Right ventricle myocardium inferior (tissue), 1 donor: ENCODE measurements around the gene NBEAL2. TPM values are rescaled to one million over a fixed set of nuclear protein-coding genes. Genes with fewer than 3 reads are reported as not detected.

Source experiments
- ATAC-seq: fragments of 200-7000 bp; cut with Tn5 transposase; one replicate; pipeline ENCODE4 v1.9.1; 2020; ENCODE audit warnings: mild to moderate bottlenecking, moderate library complexity
- DNase-seq: peaks from one replicate; pipeline ENCODE4 v3.0.0; 2021; ENCODE audit errors: missing footprints
- intact Hi-C: fragments of 100-400 bp; cut with DNase I; formaldehyde crosslinking; loops from one replicate; pipeline ENCODE4 v1.11.0; 2022
- total RNA-seq: library from RNA; stranded (reverse); fragmentation: NEBNext Ultra II Directional; extraction: Animal tissue kit (Norgen Biotek cat#: 25700); gene quantifications from one replicate; pipeline ENCODE4 v1.2.1, GENCODE V29; 2021
- donor health status: DM: no; HTN: yes; CAD: no; lungs with severe emphysema.

The NBEAL2 gene
- total RNA-seq, 1 donor from 2014 or later: 14.5 TPM

DNA sequence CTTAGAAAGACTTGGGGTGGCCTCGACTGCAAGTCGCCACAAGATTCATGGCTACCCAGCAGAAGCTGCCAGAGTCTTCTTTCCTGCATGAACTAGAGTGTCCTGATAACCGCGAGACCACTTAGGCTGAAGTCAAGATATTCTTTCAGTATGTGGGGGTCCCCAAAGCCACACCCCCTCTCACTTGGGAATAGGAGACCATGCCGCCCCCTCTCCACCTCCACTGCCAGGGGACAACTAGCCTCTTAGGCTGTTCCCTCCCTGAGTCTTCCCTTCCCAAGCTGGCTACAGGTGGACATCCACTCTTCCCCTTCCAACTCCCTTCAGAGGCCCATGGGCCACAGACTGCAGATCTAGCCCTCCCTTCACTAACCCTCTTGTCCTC lies 1.7 kb upstream of the NBEAL2 start:
- ATAC-seq (no peak), DNase-seq (peak; percentile 43)
- intact Hi-C loops: loop anchor here (2.0 kb wide), 1 partner anchor 43 kb away; no protein-coding TSS in a partner anchor

DNA sequence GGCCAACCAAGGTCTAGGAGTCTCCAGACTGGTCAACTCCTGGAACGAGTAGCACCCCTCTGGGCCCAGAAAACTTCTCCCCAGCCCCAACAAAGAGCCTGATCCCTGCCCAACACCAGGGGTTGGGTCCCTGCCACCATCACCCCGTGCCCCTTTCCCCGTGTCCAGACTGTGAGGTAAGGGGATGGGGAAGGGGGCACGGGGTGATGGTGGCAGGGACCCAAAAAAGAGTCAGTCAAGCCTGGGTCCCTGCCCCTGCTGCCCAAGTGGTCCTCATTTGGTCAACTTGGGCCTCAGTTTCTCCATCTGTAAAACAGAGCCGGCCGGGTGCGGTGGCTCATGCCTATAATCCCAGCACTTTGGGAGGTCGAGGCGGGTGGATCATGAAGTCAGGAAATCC lies 1.1 kb upstream of the NBEAL2 start:
- intact Hi-C loops: no loop called here

DNA sequence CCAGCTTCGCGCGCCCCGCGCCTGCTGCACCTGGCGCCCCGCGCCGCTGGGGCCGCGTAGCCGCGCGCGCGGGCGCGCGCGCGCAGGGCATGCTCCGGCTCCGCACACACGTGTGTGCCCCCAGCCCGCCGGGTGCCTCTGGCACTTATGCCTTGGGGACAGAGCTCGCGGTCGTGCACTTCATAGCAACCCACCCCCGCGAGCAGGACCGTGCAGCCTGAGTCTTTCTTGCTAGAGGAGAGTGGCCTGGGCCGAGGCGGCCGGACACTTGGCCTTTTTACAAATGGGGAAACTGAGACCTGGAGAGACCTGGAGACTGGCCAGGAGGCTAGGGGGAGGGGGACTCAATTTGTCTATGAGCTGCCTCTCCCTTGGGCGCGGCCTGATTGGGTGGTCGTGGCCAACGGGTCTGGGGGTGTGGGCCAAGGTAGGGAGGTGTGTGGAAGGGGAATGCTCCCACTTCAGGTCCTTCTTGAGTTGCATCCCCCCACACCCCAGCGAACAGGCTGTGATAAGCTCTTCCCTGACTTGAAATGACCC lies 562 bp downstream of the NBEAL2 start:
- intact Hi-C loops: loop anchor here (1.0 kb wide), 1 partner anchor 29 kb away; no protein-coding TSS in a partner anchor
- ATAC-seq: no peak
- DNase-seq: no peak

More for the DNA sequence above, 1.1 kb upstream of the NBEAL2 start:
- ATAC-seq: no peak
- peak; percentile 4 for DNase-seq

DNA sequence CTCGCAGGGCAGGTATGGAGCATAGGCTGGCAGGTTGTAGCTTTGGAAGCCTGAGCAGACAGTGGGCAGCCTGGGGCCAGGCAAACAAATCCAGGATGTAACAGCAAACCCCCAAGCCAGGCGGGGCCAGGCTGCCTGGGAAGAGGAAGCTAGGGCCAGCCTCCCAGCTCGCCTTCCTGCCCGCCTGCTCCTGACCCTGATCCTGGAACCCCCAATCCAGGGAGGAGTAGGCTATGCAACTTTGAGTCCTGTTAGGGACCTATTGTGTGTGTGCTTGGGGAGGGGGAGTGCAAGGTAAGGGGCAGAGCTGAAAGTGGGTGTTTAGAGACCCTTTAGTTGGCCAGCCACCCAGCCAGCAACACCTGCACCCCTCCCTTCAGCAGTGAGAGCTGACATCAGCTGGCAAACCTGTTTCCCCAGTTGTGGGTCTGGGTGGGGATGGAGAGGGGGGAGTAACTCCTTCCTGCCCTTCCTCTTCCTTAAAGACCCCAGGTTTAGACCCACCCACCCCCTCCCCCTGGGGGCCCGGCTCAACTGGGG lies 2.5 kb downstream of the NBEAL2 start:
- DNase-seq: peak; percentile 81
- intact Hi-C loops: no loop called here
- no peak for ATAC-seq

DNA sequence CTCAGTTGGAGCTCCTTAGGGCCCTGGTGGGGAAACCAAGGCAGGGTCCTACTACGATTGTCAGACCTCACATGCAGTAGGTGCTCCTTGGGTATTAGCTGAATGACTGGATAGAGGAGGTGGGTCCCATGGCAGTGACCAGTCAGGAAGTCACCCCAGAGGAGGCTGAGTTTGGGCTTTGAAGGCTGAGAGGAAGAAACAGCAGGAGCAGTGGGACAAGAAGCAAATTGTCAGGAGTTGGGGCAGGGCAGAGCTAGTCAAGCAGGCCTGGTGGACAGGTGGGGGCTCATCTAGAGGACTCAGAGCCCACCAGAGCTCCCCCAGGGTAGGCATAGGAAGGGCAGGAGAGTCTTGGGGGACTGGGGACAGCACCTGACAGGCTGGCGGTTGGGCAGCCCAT lies 3.1 kb downstream of the NBEAL2 start:
- ATAC-seq (no peak), DNase-seq (peak; percentile 3)
- intact Hi-C loops: no loop called here

DNA sequence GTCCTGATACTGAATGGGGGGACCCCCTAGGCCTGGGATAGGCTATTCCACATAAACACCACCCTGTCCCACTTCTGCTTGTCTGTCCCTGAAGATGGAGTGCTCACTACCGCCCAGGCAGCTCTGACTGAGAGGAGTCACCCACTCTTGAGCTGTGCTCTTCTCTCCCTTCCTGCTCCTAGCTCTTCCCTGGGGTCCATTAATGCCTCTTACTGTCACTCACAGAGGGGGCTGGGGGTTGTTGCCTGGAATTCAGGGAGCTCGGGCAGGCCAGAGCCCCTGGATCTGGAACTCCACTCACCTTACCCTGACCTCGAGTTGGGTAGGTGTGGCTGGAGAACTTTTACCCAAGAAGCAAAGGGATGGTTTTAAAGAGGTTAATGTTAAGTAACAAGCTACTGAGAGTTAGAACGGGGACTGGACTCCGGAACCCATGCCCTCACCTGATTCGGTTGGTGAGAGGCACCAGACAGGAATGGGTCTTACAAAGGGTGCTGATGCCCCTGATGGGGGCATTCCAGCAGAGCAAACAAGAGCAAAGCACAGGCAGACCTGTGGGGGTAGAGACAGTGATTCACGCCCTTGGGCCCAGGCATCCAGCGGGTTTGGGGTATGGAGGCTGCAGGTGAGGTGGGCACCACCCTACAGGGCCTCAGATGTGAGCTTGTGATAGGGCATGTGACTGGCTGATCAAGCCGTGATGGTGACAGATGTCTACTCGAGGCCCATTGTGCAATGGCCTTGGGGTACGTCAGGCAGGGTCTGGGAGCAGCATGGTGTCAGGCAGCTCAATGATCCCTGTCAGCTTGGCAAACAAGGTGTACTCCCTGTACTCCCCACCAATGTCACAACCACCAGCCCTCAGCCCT lies 5.4 kb downstream of the NBEAL2 start:
- ATAC-seq (no peak), DNase-seq (peak; percentile 25)
- intact Hi-C loops: no loop called here

DNA sequence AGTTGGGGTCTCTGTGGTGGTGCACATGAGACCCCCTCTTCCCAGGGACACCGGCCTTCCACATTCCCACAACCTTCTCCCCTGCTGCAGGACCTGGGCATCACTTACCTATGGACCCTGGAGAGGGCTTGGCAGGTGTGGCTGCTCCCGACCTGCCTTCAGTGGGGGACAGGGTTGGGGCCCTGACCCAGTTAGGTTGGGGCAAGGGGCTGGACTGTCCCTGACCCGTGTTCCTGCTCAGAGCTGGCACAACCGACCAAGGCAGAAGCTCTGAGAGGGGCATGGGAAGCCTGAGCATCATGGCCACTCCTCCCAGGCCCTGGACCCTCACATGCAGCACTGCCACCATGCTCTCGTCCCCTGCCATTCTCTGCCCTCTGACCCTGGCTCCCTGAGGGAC lies 6.1 kb downstream of the NBEAL2 start:
- intact Hi-C loops: no loop called here
- ATAC-seq (no peak), DNase-seq (peak; percentile 30)

DNA sequence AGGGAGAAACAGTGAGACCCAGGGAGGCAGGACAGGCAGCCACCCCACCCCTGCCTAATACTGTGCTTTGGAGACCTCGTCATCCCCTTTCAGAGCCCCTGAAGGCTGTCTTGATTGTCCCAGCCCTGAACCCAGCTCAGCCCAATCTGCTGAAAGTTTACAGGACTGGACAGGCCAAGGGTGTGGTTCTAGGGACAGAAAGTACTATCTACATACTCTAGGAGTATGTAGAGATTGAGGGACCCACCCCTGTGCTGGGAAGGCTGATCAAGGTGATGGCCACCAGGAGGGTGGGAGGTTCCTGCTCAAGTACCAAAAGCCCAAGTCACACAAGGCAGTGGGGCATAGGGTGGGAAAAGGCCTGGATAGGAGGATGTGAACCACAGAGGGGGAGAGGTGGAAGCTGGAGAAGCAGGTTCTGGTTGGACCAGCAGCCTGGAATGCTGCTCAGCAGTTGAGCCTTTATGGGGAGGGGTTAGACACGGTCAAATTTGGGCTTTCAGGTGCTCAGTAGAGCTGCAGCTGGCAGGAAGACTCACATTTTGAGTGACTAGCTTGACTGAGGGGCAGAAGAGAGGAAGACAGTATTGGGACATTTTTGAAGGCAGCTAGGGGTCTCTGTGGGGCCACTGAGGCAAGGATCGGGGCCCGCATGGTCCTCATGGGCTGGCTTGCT lies 6.7 kb downstream of the NBEAL2 start:
- ATAC-seq (no peak), DNase-seq (peak; percentile 1)
- intact Hi-C loops: no loop called here

DNA sequence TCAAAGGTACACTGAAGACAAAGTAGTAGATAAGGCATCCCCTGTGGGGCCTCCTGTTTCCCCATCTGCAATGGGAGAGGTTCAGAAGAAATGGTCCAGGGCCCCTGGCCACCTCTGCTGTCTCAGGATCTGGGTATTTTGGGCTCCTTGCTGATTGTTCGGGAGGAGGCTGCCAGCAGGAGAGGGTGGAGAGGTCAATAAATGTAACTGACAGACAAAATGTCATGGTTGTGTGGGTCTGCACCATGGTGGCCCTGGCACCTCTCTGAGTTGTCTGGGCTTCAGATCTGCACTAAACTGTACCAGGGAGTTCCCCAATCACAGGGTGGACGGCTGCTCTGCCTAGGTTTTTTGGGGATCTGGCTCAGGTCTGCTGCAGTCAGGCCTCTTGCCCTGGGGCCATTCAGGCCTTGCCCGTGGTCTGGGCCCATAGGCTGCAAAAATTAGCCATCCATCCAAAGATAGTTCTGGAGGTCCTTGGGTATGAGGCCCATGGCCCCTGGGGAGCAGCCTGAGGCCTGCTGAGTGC lies 7.4 kb downstream of the NBEAL2 start:
- intact Hi-C loops: no loop called here
- DNase-seq (peak; percentile 31), ATAC-seq (no peak)

DNA sequence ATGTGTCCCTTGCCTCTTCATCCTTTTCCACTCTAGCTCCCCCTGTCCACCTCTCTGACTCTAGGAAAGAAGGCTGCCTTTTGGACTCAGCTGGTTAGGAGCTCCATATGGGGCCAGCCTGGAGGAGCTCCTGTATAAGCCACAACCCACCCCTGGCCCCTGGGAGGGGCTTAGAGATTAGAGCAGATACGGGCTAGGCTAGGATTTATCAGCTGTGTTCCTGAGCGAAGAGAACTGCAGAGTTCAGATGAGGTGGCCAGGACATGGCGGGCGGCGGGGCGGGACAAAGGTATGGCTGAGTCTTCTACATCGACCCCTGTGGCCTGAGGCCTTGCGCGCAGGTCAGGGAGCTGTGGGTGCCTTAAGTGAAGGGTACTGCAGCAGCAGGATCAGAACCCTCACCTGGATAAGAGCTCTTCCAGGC lies 7.9 kb downstream of the NBEAL2 start:
- ATAC-seq (no peak), DNase-seq (no peak)
- intact Hi-C loops: no loop called here

DNA sequence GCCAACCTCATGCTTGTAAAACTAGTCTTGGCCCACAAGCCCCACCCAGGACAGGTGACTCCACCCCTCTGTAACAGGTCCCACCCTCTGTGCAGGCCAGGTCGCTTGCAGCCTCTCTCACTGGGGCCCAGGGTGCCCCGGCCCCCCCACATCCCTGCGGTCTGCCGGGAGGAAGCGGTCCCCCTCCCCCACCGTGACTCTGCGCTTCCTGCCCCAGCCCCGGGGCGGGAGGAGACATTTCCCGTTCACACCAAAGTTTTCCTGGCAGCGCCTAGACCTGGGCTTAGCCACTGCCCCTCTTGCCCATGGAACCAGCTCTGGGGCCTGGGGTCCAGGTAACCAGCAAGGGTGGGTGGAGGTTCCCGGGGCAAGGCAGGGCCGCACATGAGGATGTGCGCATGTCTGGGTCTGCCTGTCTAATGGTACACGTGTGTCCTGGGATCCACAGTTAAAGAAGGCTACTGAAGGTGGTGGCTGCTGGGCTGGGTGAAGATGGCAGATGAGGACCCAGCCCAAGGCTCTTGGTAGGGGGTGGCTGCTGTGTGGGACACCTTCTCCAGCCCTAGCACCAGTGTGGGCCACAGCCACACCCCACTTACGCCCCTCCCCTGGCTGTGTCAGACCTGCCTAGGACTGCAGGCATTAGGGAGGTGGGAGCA lies 8.4 kb downstream of the NBEAL2 start:
- ATAC-seq (peak; percentile 69), DNase-seq (peak; percentile 91)
- intact Hi-C loops: no loop called here

DNA sequence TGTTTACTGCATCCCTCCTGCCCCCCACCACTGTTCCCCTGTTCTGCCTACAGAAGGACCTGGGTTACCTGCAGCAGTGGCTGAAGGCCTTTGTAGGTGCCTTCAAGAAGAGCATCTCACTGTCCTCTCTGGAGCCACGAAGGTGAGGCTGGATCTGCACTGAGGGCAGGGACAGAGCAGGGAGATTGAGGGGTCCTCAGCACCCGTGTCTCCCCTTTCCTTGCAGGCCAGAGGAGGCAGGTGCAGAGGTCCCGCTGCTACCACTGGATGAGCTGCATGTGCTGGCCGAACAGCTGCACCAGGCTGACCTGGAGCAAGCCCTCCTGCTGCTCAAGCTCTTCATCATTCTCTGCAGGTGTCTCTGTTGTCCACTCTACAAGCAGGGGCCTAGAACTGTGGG lies 9.2 kb downstream of the NBEAL2 start:
- intact Hi-C loops: no loop called here
- ATAC-seq (no peak), DNase-seq (no peak)

DNA sequence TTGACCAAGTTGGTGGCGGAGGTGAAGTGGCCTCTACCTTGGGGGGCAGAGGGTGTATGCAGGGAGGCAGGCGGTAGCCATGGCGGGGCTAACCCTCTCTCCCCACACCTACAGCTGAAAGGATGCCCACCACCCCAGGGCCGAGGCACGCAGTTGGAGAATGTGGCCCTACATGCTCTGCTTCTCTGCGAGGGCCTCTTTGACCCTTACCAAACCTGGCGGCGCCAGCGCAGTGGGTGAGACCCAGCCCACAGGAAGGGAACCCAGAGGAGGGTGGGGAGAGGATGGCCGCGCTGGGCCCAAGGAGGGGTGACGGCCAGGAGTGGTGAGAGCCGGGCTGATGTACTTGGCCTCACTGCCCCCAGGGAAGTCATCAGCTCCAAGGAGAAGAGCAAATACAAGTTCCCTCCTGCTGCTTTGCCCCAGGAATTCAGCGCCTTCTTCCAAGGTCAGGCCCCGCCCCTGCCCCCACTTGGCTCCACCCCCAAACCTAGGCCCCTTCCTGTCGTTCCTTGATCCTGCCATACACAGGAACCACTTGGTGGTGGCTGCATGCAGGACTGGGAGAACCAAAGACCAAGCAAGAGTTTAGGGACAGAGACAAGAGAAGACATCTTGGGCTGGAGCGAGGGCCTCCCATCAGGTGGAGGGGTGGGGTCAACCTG lies 9.8 kb downstream of the NBEAL2 start:
- ATAC-seq (no peak), DNase-seq (no peak)
- intact Hi-C loops: no loop called here

DNA sequence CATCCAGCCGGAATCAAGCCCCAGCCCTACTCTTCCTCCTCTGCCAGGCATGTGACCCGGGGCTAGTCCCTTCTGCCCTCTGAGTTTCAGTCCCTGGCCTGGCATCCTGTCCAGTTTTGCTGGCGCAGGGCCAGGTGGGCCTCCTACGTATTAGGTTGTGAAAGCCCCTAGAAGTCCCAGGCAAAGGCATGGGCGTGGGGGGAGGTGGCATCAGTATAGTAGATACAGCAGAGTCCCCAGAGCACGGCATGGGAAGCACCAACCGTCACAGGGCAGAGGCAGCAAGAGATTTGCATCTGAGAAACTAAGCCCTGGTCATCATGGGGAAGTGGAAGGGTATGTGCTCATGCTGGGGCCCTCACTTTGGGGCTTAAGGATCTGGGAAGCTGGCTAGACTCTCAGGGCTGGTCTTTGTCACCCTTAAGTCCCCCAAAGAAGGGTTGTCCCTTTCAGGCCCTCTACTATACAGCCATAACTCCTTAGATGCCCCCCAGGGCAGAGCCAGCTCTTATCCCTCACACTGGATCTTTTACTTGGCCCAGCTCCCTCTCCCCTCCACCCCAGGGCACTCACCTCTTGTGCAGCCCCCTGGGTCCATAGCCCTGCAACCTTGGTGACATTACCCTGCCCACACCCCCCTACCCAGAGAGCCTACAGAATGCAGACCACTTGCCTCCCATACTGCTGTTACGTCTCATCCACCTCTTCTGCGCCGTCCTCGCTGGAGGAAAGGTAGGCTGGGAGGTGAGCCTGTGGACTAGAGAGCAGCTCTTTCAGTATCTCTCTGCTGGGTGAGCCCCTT lies 11.3 kb downstream of the NBEAL2 start:
- intact Hi-C loops: no loop called here

DNA sequence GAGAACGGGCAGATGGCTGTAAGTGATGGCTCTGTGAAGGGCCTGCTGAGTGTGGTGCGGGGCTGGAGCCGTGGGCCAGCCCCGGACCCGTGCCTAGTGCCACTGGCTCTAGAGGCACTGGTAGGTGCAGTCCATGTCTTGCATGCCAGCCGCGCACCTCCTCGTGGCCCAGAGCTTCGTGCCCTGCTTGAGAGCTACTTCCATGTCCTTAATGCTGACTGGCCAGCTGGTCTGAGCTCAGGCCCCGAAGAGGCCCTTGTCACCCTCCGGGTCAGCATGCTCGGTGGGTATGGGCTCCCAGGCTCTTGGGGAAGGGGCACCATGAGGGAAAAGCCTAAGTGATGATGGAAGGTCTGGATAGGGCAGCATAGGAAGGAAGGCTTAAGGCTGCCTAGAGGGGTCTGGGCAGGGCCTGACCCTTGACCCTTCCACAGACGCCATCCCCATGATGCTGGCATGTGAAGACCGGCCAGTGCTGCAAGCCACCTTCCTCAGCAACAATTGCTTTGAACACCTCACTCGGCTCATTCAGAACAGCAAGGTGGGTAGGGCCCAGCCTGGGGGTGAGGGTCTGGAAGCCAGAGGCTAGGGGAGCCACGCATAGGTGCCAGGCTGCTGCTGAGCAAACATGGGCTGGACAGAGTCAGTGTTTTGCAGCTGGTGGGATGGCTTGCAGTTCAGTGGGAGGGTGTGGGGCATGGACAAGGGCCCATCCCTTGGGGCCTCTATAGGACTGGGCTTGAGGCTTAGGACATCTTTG lies 12.1 kb downstream of the NBEAL2 start:
- ATAC-seq (no peak), DNase-seq (peak; percentile 48)
- intact Hi-C loops: no loop called here

More for the DNA sequence above, 11.3 kb downstream of the NBEAL2 start:
- ATAC-seq (no peak), DNase-seq (peak; percentile 20)

DNA sequence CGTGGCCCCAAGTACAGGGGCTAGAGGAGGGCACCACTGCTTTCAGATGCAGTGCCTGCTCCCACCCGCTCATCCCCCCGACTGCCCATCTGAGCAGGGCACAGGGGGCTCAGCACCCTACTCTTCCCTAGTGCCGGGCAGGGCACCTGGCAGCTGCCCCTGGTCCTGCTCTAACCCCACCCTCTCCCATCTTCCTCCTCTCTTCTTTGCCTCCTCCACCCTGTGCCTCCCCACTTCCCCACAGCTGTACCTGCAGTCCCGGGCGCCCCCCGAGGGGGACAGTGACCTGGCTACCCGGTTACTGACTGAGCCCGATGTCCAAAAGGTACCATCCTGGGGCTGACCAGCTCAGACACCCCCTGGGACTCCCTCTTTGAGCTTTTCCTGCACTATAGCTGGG lies 12.8 kb downstream of the NBEAL2 start:
- DNase-seq (peak; percentile 42), ATAC-seq (no peak)
- intact Hi-C loops: no loop called here

DNA sequence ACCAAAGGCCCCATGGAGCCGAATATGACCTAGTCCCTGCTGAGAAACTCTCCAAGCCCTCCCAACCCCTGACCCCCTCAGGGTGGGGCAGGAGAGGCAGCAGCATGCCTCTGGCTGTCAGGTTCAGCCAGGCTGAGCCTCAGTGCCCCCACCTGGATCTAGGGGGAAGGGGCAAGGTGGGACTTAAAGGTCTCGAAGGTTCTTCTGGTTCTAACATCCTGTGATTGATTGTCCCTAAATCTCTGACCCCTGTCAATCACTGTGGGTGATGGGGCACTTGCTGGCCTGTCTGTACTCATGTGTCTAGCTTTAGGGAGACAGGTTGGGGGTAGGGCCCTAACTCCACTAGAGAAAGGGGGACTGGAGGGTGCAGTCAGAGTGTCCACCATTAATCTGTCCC lies 13.8 kb downstream of the NBEAL2 start:
- intact Hi-C loops: no loop called here
- no peak for ATAC-seq
- DNase-seq: peak; percentile 25
